ENCODE results near the gene GPR87.

GRCh38 chr3:151267066-151267465, 49.6 kb downstream of the GPR87 start:
- TF ChIP-seq EZH2 (IDR thresholded peaks at IDR 0.05; ENCODE audit: borderline replicate concordance, low read length) (no peak), CTCF (IDR thresholded peaks at IDR 0.05; ENCODE audit: low read length) (no peak)

All from OCI-LY1 (cell line).